ENCODE data around the gene DDX27.

The DDX27 gene

GRCh38 chr20:49203746-49204145, 15.5 kb upstream of the DDX27 start:
- DNase-seq (ENCODE audit: extremely low spot score): no peak
- no peak for TF ChIP-seq CTCF (IDR thresholded peaks at IDR 0.05; ENCODE audit: control extremely low read depth, extremely low read depth, low read depth, missing control alignments)
- ChIA-PET POLR2A (no interaction called here), CTCF (interaction anchor here (8.5 kb wide), 1 partner anchor 13 kb away, joined by 45 read pairs; no protein-coding TSS in a partner anchor)

GRCh38 chr20:49207076-49207475, 12.1 kb upstream of the DDX27 start:
- ChIA-PET CTCF (interaction anchor here (0.9 to 8.5 kb wide), 5 partner anchors 10 to 162 kb away, joined by 3 to 45 read pairs (median 3); partner anchors contain the start of gene DDX27), POLR2A (no interaction called here)
- peak; percentile 35 for DNase-seq (ENCODE audit: extremely low spot score)
- peak; percentile 40 for TF ChIP-seq CTCF (IDR thresholded peaks at IDR 0.05; ENCODE audit: control extremely low read depth, extremely low read depth, low read depth, missing control alignments)

- DNase-seq (ENCODE audit: extremely low spot score): no peak
- POLR2A ChIA-PET: no interaction called here
- TF ChIP-seq CTCF (IDR thresholded peaks at IDR 0.05; ENCODE audit: control extremely low read depth, extremely low read depth, low read depth, missing control alignments): no peak
- CTCF ChIA-PET: interaction anchor here (1.5 kb wide), 1 partner anchor 77 kb away, joined by 5 read pairs; no protein-coding TSS in a partner anchor
Measured at GRCh38 chr20:49210101-49210756, 9.0 kb upstream of the DDX27 start.

GRCh38 chr20:49210757-49211110, 8.5 kb upstream of the DDX27 start:
- TF ChIP-seq CTCF (IDR thresholded peaks at IDR 0.05; ENCODE audit: control extremely low read depth, extremely low read depth, low read depth, missing control alignments): no peak
- ChIA-PET CTCF (interaction anchor here (1.2 to 1.5 kb wide), 2 partner anchors 77 kb away, joined by 3 to 5 read pairs; no protein-coding TSS in a partner anchor), POLR2A (no interaction called here)
- no peak for DNase-seq (ENCODE audit: extremely low spot score)

- ChIA-PET POLR2A (no interaction called here), CTCF (interaction anchor here (4.4 to 6.0 kb wide), 2 partner anchors 33 to 80 kb away, joined by 41 to 103 read pairs; no protein-coding TSS in a partner anchor)
- no peak for TF ChIP-seq CTCF (IDR thresholded peaks at IDR 0.05; ENCODE audit: control extremely low read depth, extremely low read depth, low read depth, missing control alignments)
- no peak for DNase-seq (ENCODE audit: extremely low spot score)
Measured at GRCh38 chr20:49214571-49214970, 4.6 kb upstream of the DDX27 start.

GRCh38 chr20:49215232-49215631, 4.0 kb upstream of the DDX27 start:
- no peak for DNase-seq (ENCODE audit: extremely low spot score)
- CTCF ChIA-PET: interaction anchor here (2.6 to 6.0 kb wide), 4 partner anchors 17 to 81 kb away, joined by 24 to 103 read pairs (median 33); no protein-coding TSS in a partner anchor
- TF ChIP-seq CTCF (IDR thresholded peaks at IDR 0.05; ENCODE audit: control extremely low read depth, extremely low read depth, low read depth, missing control alignments): no peak
- POLR2A ChIA-PET: no interaction called here

Measured in GM10248 (cell line).